ENCODE data around the gene SBF2.

The SBF2 gene

GRCh38 chr11:10274726-10275125 is 19.3 kb downstream of the SBF2 start:
- no peak overlapping the region for H3K4me3 ChIP-seq (ENCODE audit: insufficient read depth in 1 of 2, low read depth in 1 of 2, low read length in 2 of 2)
- no peak overlapping the region for H2BK5ac ChIP-seq (ENCODE audit: low read depth, low read length, poor library complexity, severe bottlenecking)
- H2BK12ac ChIP-seq (ENCODE audit: low read length in 2 of 2): no peak overlapping the region
- H4K8ac ChIP-seq (ENCODE audit: low read length): no peak overlapping the region
- H3K4ac ChIP-seq (ENCODE audit: low read depth in 1 of 2, low read length in 2 of 2): no peak overlapping the region
- H3K14ac ChIP-seq (ENCODE audit: low read length in 2 of 2): no peak overlapping the region
- H3K36me3 ChIP-seq (ENCODE audit: control insufficient read depth in 1 of 2, insufficient read depth in 2 of 2, low read depth in 1 of 2, low read length in 2 of 2): peaks cover 0 to 4% of the 10 kb centered on the region in 2 experiments
- DNase-seq: no peak
- WGBS: 40% methylated on average over 1 of the region's 1 CpG
- no peak overlapping the region for H4K91ac ChIP-seq (ENCODE audit: low read length)
- H2AFZ ChIP-seq (ENCODE audit: low read depth, low read length): no peak overlapping the region
- no peaks in the 10 kb centered on the region for H3K9me3 ChIP-seq (ENCODE audit: control insufficient read depth, low read length)
- H2BK15ac ChIP-seq (ENCODE audit: low read depth, poor library complexity, severe bottlenecking): no peak overlapping the region
- H3K18ac ChIP-seq (ENCODE audit: low read depth in 1 of 2, low read length in 2 of 2): no peak overlapping the region
- peaks cover 6% of the 10 kb centered on the region for H3K79me1 ChIP-seq (replicated peaks; ENCODE audit: low read length, poor library complexity, severe bottlenecking)
- H3K23ac ChIP-seq (ENCODE audit: low read length in 2 of 2): no peak overlapping the region
- H3K4me1 ChIP-seq (ENCODE audit: control insufficient read depth, insufficient read depth, low read depth, low read length): no peaks in the 10 kb centered on the region
- H3K9ac ChIP-seq (ENCODE audit: low read length): no peak overlapping the region
- H2AK5ac ChIP-seq (ENCODE audit: low read length, severe bottlenecking): no peak overlapping the region
- no peak overlapping the region for H3K4me2 ChIP-seq (ENCODE audit: low read length, poor library complexity, severe bottlenecking)
- no peak overlapping the region for H2BK120ac ChIP-seq (ENCODE audit: low read depth, low read length)
- H3K27me3 ChIP-seq (ENCODE audit: control insufficient read depth in 1 of 2, insufficient read depth in 1 of 2, low read length in 2 of 2): no peaks in the 10 kb centered on the region
- no peak overlapping the region for H3K27ac ChIP-seq (ENCODE audit: low read length, poor library complexity, severe bottlenecking)

- Histone ChIP-seq H2AK5ac (ENCODE audit: low read length, severe bottlenecking) (no peak overlapping the region), H3K9ac (ENCODE audit: low read length) (peak overlapping the region; percentile 39), H3K14ac (ENCODE audit: low read length in 2 of 2) (no peak overlapping the region), H2BK120ac (ENCODE audit: low read depth, low read length) (no peak overlapping the region), H3K4me3 (ENCODE audit: insufficient read depth in 1 of 2, low read depth in 1 of 2, low read length in 2 of 2) (no peak overlapping the region), H2BK15ac (ENCODE audit: low read depth, poor library complexity, severe bottlenecking) (no peak overlapping the region), H3K4me2 (ENCODE audit: low read length, poor library complexity, severe bottlenecking) (no peak overlapping the region), H3K9me3 (ENCODE audit: control insufficient read depth, low read length) (no peaks in the 10 kb centered on the region), H2BK5ac (ENCODE audit: low read depth, low read length, poor library complexity, severe bottlenecking) (no peak overlapping the region), H3K79me1 (replicated peaks; ENCODE audit: low read length, poor library complexity, severe bottlenecking) (peaks cover 7% of the 10 kb centered on the region), H3K27me3 (ENCODE audit: control insufficient read depth in 1 of 2, insufficient read depth in 1 of 2, low read length in 2 of 2) (no peaks in the 10 kb centered on the region), H2AFZ (ENCODE audit: low read depth, low read length) (no peak overlapping the region), H3K18ac (ENCODE audit: low read depth in 1 of 2, low read length in 2 of 2) (no peak overlapping the region), H2BK12ac (ENCODE audit: low read length in 2 of 2) (no peak overlapping the region), H3K4me1 (ENCODE audit: control insufficient read depth, insufficient read depth, low read depth, low read length) (no peaks in the 10 kb centered on the region), H3K4ac (ENCODE audit: low read depth in 1 of 2, low read length in 2 of 2) (no peak overlapping the region), H3K36me3 (ENCODE audit: control insufficient read depth in 1 of 2, insufficient read depth in 2 of 2, low read depth in 1 of 2, low read length in 2 of 2) (peaks cover 0 to 4% of the 10 kb centered on the region in 2 experiments), H4K8ac (ENCODE audit: low read length) (no peak overlapping the region), H3K27ac (ENCODE audit: low read length, poor library complexity, severe bottlenecking) (no peak overlapping the region), H3K23ac (ENCODE audit: low read length in 2 of 2) (no peak overlapping the region), H4K91ac (ENCODE audit: low read length) (no peak overlapping the region)
- no peak for DNase-seq
These were observed 20.3 kb downstream of the SBF2 start for GRCh38 chr11:10273738-10274137.

DNA sequence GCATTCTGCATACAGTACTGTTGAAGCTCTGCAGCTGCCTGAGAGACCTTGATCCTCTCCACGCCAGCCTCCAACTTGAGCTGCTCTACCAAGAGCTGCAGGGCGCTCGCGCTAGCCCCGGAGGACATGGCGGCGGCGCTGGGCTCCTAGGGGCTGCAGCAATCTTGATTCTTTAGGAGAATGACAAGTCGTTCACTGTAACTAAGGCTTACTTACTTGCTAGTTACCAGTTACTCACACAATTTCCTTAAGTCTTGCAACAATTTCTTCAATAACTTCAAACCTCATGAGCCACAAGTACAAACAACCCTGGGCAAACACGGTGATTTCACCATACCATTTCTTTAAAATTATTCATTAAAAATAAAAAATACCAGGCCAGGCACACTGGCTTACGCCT is 21.9 kb downstream of the SBF2 start:
- Histone ChIP-seq H3K4me1 (ENCODE audit: control insufficient read depth, insufficient read depth, low read depth, low read length) (no peaks in the 10 kb centered on the region), H3K4ac (ENCODE audit: low read depth in 1 of 2, low read length in 2 of 2) (no peak overlapping the region), H3K18ac (ENCODE audit: low read depth in 1 of 2, low read length in 2 of 2) (no peak overlapping the region), H2BK5ac (ENCODE audit: low read depth, low read length, poor library complexity, severe bottlenecking) (no peak overlapping the region), H3K9me3 (ENCODE audit: control insufficient read depth, low read length) (no peaks in the 10 kb centered on the region), H2BK12ac (ENCODE audit: low read length in 2 of 2) (no peak overlapping the region), H2AK5ac (ENCODE audit: low read length, severe bottlenecking) (no peak overlapping the region), H2AFZ (ENCODE audit: low read depth, low read length) (no peak overlapping the region), H4K8ac (ENCODE audit: low read length) (no peak overlapping the region), H2BK15ac (ENCODE audit: low read depth, poor library complexity, severe bottlenecking) (no peak overlapping the region), H3K27ac (ENCODE audit: low read length, poor library complexity, severe bottlenecking) (no peak overlapping the region), H2BK120ac (ENCODE audit: low read depth, low read length) (no peak overlapping the region), H3K4me2 (ENCODE audit: low read length, poor library complexity, severe bottlenecking) (no peak overlapping the region), H3K79me1 (replicated peaks; ENCODE audit: low read length, poor library complexity, severe bottlenecking) (peaks cover 7% of the 10 kb centered on the region), H4K91ac (ENCODE audit: low read length) (no peak overlapping the region), H3K36me3 (ENCODE audit: control insufficient read depth in 1 of 2, insufficient read depth in 2 of 2, low read depth in 1 of 2, low read length in 2 of 2) (peaks cover 0 to 4% of the 10 kb centered on the region in 2 experiments), H3K14ac (ENCODE audit: low read length in 2 of 2) (no peak overlapping the region), H3K23ac (ENCODE audit: low read length in 2 of 2) (no peak overlapping the region), H3K27me3 (ENCODE audit: control insufficient read depth in 1 of 2, insufficient read depth in 1 of 2, low read length in 2 of 2) (no peaks in the 10 kb centered on the region), H3K4me3 (ENCODE audit: insufficient read depth in 1 of 2, low read depth in 1 of 2, low read length in 2 of 2) (no peak overlapping the region), H3K9ac (ENCODE audit: low read length) (no peak overlapping the region)
- WGBS: 93% methylated on average over 11 of the region's 11 CpGs
- peak; percentile 59 for DNase-seq

DNA sequence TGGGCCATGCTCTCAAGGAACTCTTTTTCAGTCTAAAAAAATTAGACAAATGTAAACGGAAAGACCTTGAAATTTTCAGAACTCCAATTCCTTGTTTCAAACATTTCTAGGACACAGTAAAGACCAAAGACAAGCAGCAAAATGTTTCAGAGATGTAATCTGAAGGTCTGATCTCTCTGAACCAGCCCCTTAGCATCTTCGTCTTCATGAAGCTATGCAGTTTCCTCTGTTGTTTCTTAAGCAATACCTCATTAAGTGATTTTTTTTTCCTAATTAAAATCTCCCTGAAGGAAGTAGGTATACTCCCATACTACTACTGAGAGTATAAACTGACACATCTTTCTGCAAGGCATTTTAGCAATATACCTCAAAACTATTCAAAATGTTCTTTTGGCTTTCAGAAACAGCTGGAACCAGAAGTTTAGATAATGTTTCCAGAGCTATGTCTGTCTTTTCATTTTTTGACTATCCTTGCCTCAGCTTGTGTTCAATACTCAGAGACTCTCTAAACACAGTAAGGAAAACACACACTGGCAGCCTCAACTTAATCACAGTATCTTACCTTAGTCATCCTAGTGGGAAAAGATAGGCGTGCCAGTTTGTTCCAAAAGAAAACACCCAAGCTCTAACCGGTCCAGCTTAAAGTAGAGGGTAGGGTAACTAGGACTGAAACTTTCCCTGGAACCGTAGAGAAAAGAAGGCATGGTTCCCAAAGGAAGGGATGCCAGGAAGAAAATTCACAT is 25.1 kb downstream of the SBF2 start:
- H3K9me3 ChIP-seq (ENCODE audit: control insufficient read depth, low read length): no peaks in the 10 kb centered on the region
- peak; percentile 46 for DNase-seq
- no peak overlapping the region for H3K27ac ChIP-seq (ENCODE audit: low read length, poor library complexity, severe bottlenecking)
- H4K91ac ChIP-seq (ENCODE audit: low read length): no peak overlapping the region
- no peaks in the 10 kb centered on the region for H3K27me3 ChIP-seq (ENCODE audit: control insufficient read depth in 1 of 2, insufficient read depth in 1 of 2, low read length in 2 of 2)
- H3K79me1 ChIP-seq (replicated peaks; ENCODE audit: low read length, poor library complexity, severe bottlenecking): peaks cover 17% of the 10 kb centered on the region
- no peak overlapping the region for H2BK5ac ChIP-seq (ENCODE audit: low read depth, low read length, poor library complexity, severe bottlenecking)
- H3K23ac ChIP-seq (ENCODE audit: low read length in 2 of 2): no peak overlapping the region
- no peak overlapping the region for H2BK15ac ChIP-seq (ENCODE audit: low read depth, poor library complexity, severe bottlenecking)
- no peak overlapping the region for H3K9ac ChIP-seq (ENCODE audit: low read length)
- H2AFZ ChIP-seq (ENCODE audit: low read depth, low read length): no peak overlapping the region
- H3K4ac ChIP-seq (ENCODE audit: low read depth in 1 of 2, low read length in 2 of 2): no peak overlapping the region
- H2AK5ac ChIP-seq (ENCODE audit: low read length, severe bottlenecking): peak overlapping the region; percentile 54
- no peak overlapping the region for H3K4me3 ChIP-seq (ENCODE audit: insufficient read depth in 1 of 2, low read depth in 1 of 2, low read length in 2 of 2)
- peaks cover 2% of the 10 kb centered on the region for H3K4me1 ChIP-seq (ENCODE audit: control insufficient read depth, insufficient read depth, low read depth, low read length)
- 60% methylated on average over 4 of the region's 5 CpGs for WGBS
- peak overlapping the region in 1 of 2 experiments; percentile 25 for H2BK12ac ChIP-seq (ENCODE audit: low read length in 2 of 2)
- no peak overlapping the region for H2BK120ac ChIP-seq (ENCODE audit: low read depth, low read length)
- no peak overlapping the region for H3K14ac ChIP-seq (ENCODE audit: low read length in 2 of 2)
- no peak overlapping the region for H3K18ac ChIP-seq (ENCODE audit: low read depth in 1 of 2, low read length in 2 of 2)
- H3K36me3 ChIP-seq (ENCODE audit: control insufficient read depth in 1 of 2, insufficient read depth in 2 of 2, low read depth in 1 of 2, low read length in 2 of 2): peaks cover 0 to 8% of the 10 kb centered on the region in 2 experiments
- H4K8ac ChIP-seq (ENCODE audit: low read length): no peak overlapping the region
- H3K4me2 ChIP-seq (ENCODE audit: low read length, poor library complexity, severe bottlenecking): no peak overlapping the region

All from mesenchymal stem cell (in vitro differentiated cells and primary cell).